HG02943 (cell line): ENCODE measurements around the gene GNE.
A peak's percentile ranks its signal among the peaks of the same experiment; 100 is the strongest.

Experiments used
- ATAC-seq: cut with Tn5 transposase; IDR thresholded peaks from one replicate; pipeline ENCODE4 v1.9.1; 2021; ENCODE audit warnings: mild to moderate bottlenecking, low read depth, moderate library complexity; ENCODE audit not compliant: unreplicated experiment

GNE gene

GRCh38 chr9:36173861-36174260 lies 84.4 kb downstream of the GNE start:
- no peak for ATAC-seq

GRCh38 chr9:36170531-36170930 lies 87.7 kb downstream of the GNE start:
- ATAC-seq = no peak

- no peak for ATAC-seq
Measured at GRCh38 chr9:36169708-36170107, 88.5 kb downstream of the GNE start.

GRCh38 chr9:36169166-36169565 lies 89.1 kb downstream of the GNE start, which contains the start of gene CCIN:
Gene CCIN (plus strand): TSS chr9:36169388. CDS start chr9:36169503, 115 bp downstream.
- no peak for ATAC-seq

- ATAC-seq = peak; percentile 79
Measured at GRCh38 chr9:36166168-36166927, 91.9 kb downstream of the GNE start.

- no peak for ATAC-seq
Measured at GRCh38 chr9:36165826-36166167, 92.5 kb downstream of the GNE start.

GRCh38 chr9:36164989-36165388 lies 93.3 kb downstream of the GNE start:
- ATAC-seq = no peak
